Peyer's patch (tissue), 4 donors: Measurements from ENCODE around the gene AOPEP.
"Not testable (repeated sequence)": the region's sequence is repeated elsewhere in the genome, so short reads cannot be mapped to it uniquely, and the experiment has no call there.

Experiments
- POLR2A ChIP-seq, 2 donors: fragments of 450-650 bp; IDR thresholded peaks; one replicate each; pipeline ENCODE4 v1.5.1; 2017; ENCODE audit warnings: antibody characterized with exemption in 2 of 2, mild to moderate bottlenecking in 2 of 2, moderate library complexity in 2 of 2
- TF ChIP-seq, protein P1 (sequence below), 6 experiments: fragments of 450-650 bp in 4 of 6; fragments of 200-600 bp in 2 of 6; sonication (generic) in 1 of 6; IDR thresholded peaks; one replicate each; pipeline ENCODE4 v1.5.1; 2017 to 2019; ENCODE audit warnings: antibody characterized with exemption in 6 of 6, mild to moderate bottlenecking in 3 of 6, moderate library complexity in 1 of 6

DNA sequence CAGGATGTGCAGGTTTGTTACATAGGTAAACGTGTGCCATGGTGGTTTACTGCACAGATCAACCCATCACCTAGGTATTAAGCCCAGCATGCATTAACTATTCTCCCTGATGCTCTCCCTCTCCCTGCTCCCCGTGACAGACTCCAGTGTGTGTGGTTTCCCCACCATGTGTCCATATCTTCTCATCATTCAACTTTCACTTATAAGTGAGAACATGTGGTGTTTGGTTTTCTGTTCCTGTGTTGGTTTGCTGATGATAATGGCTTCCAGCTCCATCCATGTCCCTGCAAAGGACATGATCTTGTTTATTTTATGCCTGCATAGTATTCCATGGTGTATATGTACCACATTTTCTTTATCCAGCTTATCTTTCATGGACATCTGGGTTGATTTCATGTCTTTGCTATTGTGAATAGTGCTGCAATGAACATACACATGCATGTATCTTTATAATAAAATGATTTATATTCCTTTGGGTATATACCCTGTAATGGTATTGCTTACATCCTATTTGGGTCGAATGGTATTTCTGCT, 103.6 kb downstream of the AOPEP start:
- TF ChIP-seq, protein P1, sequence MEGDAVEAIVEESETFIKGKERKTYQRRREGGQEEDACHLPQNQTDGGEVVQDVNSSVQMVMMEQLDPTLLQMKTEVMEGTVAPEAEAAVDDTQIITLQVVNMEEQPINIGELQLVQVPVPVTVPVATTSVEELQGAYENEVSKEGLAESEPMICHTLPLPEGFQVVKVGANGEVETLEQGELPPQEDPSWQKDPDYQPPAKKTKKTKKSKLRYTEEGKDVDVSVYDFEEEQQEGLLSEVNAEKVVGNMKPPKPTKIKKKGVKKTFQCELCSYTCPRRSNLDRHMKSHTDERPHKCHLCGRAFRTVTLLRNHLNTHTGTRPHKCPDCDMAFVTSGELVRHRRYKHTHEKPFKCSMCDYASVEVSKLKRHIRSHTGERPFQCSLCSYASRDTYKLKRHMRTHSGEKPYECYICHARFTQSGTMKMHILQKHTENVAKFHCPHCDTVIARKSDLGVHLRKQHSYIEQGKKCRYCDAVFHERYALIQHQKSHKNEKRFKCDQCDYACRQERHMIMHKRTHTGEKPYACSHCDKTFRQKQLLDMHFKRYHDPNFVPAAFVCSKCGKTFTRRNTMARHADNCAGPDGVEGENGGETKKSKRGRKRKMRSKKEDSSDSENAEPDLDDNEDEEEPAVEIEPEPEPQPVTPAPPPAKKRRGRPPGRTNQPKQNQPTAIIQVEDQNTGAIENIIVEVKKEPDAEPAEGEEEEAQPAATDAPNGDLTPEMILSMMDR (IDR thresholded peaks at IDR 0.05): not testable (repeated sequence)
- not testable (repeated sequence) for TF ChIP-seq POLR2A (IDR thresholded peaks at IDR 0.05)
